ENCODE measurements around the gene SHISA8.

The SHISA8 gene

DNA sequence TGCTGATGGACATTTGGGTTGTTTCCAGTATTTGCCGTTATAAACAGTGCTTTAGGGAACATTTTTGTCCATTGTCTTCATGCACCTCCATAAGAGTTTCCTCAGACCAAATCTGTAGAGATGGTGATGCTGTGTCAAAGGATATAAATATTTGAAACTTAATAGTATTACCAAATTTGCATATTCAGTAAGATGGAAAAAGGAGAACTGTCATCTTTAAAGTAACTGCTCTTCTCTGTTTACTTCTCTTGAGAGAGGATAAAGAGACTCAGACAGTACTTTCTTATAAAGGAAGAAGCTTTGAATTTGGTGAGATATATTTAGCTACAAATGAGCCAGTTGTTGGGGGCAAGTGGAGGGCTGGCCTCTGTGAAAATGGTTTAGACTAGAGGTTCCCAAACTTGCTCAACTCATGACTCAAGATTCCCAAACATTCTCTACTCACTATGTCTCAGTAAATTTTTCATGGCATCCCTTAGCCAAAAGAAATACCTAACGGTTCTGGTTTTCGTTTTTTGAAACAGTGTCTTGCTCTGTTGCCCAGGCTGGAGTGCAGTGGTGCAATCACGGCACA lies 26.2 kb downstream of the SHISA8 start:
- H3K36me3 Mint-ChIP-seq (ENCODE audit: low read depth) = peaks cover 76% of the 10 kb centered on the region
- H3K4me3 Mint-ChIP-seq = no peak overlapping the region
- H3K4me1 Mint-ChIP-seq = peaks cover 15% of the 10 kb centered on the region
- TF ChIP-seq, protein P1, sequence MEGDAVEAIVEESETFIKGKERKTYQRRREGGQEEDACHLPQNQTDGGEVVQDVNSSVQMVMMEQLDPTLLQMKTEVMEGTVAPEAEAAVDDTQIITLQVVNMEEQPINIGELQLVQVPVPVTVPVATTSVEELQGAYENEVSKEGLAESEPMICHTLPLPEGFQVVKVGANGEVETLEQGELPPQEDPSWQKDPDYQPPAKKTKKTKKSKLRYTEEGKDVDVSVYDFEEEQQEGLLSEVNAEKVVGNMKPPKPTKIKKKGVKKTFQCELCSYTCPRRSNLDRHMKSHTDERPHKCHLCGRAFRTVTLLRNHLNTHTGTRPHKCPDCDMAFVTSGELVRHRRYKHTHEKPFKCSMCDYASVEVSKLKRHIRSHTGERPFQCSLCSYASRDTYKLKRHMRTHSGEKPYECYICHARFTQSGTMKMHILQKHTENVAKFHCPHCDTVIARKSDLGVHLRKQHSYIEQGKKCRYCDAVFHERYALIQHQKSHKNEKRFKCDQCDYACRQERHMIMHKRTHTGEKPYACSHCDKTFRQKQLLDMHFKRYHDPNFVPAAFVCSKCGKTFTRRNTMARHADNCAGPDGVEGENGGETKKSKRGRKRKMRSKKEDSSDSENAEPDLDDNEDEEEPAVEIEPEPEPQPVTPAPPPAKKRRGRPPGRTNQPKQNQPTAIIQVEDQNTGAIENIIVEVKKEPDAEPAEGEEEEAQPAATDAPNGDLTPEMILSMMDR (IDR thresholded peaks at IDR 0.05; ENCODE audit: unreplicated experiment in 3 of 3) = no peak
- no peaks in the 10 kb centered on the region for H3K27me3 Mint-ChIP-seq (ENCODE audit: low read depth)
- H3K27ac Mint-ChIP-seq = peak overlapping the region in 2 of 3 experiments; percentile 35 to 67
- no peaks in the 10 kb centered on the region for H3K9me3 Mint-ChIP-seq

GRCh38 chr22:41885516-41885915 lies 29.4 kb downstream of the SHISA8 start:
- Mint-ChIP-seq H3K9me3 (no peaks in the 10 kb centered on the region), H3K27me3 (ENCODE audit: low read depth) (no peaks in the 10 kb centered on the region), H3K4me3 (no peak overlapping the region), H3K36me3 (ENCODE audit: low read depth) (peaks cover 81% of the 10 kb centered on the region), H3K27ac (no peak overlapping the region), H3K4me1 (peaks cover 20% of the 10 kb centered on the region)
- TF ChIP-seq, protein P1 (IDR thresholded peaks at IDR 0.05; ENCODE audit: unreplicated experiment in 3 of 3) = no peak

- Mint-ChIP-seq H3K36me3 (ENCODE audit: low read depth) (peaks cover 81% of the 10 kb centered on the region), H3K27ac (no peak overlapping the region), H3K4me3 (no peak overlapping the region), H3K27me3 (ENCODE audit: low read depth) (no peaks in the 10 kb centered on the region), H3K9me3 (no peaks in the 10 kb centered on the region), H3K4me1 (peaks cover 20% of the 10 kb centered on the region)
- TF ChIP-seq, protein P1 (IDR thresholded peaks at IDR 0.05; ENCODE audit: unreplicated experiment in 3 of 3) = no peak
These were observed 29.8 kb downstream of the SHISA8 start for GRCh38 chr22:41885116-41885515.

DNA sequence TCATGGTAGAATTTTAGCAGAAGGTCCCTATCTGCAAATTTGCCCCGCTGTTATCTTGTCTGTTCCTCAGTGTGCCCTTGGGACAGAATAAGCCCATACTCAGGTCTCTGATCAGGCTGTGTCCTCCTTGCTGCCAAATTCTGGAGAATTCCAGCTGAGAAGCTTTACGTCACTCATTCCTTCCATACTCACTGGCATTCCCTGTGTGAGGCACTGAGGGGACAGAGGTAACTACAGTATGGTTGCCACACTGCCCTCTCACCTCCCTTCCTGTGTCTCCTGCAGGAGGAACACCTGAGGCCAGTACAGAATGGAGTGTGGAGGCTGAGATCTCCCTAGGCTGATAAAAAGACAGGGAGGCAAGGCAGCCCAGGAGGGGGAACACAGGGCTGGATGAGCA lies 31.5 kb downstream of the SHISA8 start:
- H3K27me3 Mint-ChIP-seq (ENCODE audit: low read depth) = no peaks in the 10 kb centered on the region
- no peak overlapping the region for H3K4me3 Mint-ChIP-seq
- peaks cover 80% of the 10 kb centered on the region for H3K36me3 Mint-ChIP-seq (ENCODE audit: low read depth)
- TF ChIP-seq, protein P1 (IDR thresholded peaks at IDR 0.05; ENCODE audit: unreplicated experiment in 3 of 3) = no peak
- H3K27ac Mint-ChIP-seq = no peak overlapping the region
- peaks cover 17% of the 10 kb centered on the region for H3K4me1 Mint-ChIP-seq
- H3K9me3 Mint-ChIP-seq = no peaks in the 10 kb centered on the region

DNA sequence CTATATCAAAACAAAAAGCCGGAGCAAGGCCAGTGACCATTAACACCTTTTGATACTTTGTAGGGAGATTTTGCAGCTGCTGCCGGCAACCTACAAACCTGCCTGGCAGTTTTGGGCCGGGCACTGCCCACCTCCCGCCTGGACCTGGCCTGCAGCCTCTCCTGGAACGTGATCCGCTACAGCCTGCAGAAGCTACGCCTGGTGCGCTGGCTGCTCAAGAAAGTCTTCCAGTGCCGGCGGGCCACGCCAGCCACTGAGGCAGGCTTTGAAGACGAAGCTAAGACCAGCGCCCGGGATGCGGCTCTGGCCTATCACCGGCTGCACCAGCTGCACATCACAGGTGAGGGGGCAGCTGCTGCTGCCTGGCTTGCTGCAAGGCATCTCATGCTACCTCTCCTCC lies 34.2 kb downstream of the SHISA8 start:
- H3K4me1 Mint-ChIP-seq = peaks cover 5% of the 10 kb centered on the region
- no peaks in the 10 kb centered on the region for H3K27me3 Mint-ChIP-seq (ENCODE audit: low read depth)
- H3K9me3 Mint-ChIP-seq = no peaks in the 10 kb centered on the region
- peaks cover 74% of the 10 kb centered on the region for H3K36me3 Mint-ChIP-seq (ENCODE audit: low read depth)
- H3K4me3 Mint-ChIP-seq = no peak overlapping the region
- TF ChIP-seq, protein P1 (IDR thresholded peaks at IDR 0.05; ENCODE audit: unreplicated experiment in 3 of 3) = no peak
- no peak overlapping the region for H3K27ac Mint-ChIP-seq

GRCh38 chr22:41876675-41877074 lies 38.2 kb downstream of the SHISA8 start:
- Mint-ChIP-seq H3K27ac (no peak overlapping the region), H3K36me3 (ENCODE audit: low read depth) (peaks cover 68% of the 10 kb centered on the region), H3K4me3 (no peak overlapping the region), H3K27me3 (ENCODE audit: low read depth) (no peaks in the 10 kb centered on the region), H3K9me3 (no peaks in the 10 kb centered on the region), H3K4me1 (peaks cover 5% of the 10 kb centered on the region)
- TF ChIP-seq, protein P1 (IDR thresholded peaks at IDR 0.05; ENCODE audit: unreplicated experiment in 3 of 3) = no peak
